K562 (cell line): Measurements from ENCODE around the gene VPS13D. TPM values are rescaled to one million over a fixed set of nuclear protein-coding genes. Genes with fewer than 3 reads are reported as not detected.

Experiments
- AFF4 ChIP-seq: sonication (generic); formaldehyde crosslinking; IDR thresholded peaks from 2 replicates; pipeline ENCODE4 v1.8.0; 2023; ENCODE audit warnings: mild to moderate bottlenecking, missing genetic modification reagents
- ETV5 ChIP-seq: sonication (generic); formaldehyde crosslinking; IDR thresholded peaks from 2 replicates; pipeline ENCODE4 v1.4.0; 2020; ENCODE audit warnings: low read depth, mild to moderate bottlenecking, missing genetic modification reagents
- ETV6 ChIP-seq, 3 experiments: fragments of 150-350 bp in 1 of 3; sonication (generic) in 1 of 3; formaldehyde crosslinking in 1 of 3; IDR thresholded peaks; 2 replicates each; pipeline versions ENCODE4 v1.6.1 to v1.8.0; 2014 to 2022; ENCODE audit warnings: borderline replicate concordance in 2 of 3, low read depth in 2 of 3, antibody characterized with exemption in 1 of 3, low read length in 1 of 3, mild to moderate bottlenecking in 1 of 3, missing genetic modification reagents in 1 of 3
- KDM2B ChIP-seq: fragments of 250-450 bp; sonication (Bioruptor Pico); IDR thresholded peaks from 2 replicates; pipeline ENCODE4 v1.8.0; 2021; ENCODE audit warnings: mild to moderate bottlenecking, moderate library complexity
- NRF1 ChIP-seq, 2 experiments: fragments of 450-650 bp; IDR thresholded peaks in 1 of 2; conservative IDR thresholded peaks in 1 of 2; 2 replicates each; pipeline ENCODE4 v1.6.1; 2014; ENCODE audit warnings: mild to moderate bottlenecking in 2 of 2
- SRSF9 ChIP-seq: fragments of 200-400 bp; formaldehyde crosslinking; IDR thresholded peaks from 2 replicates; pipeline ENCODE4 v1.6.1; 2017; ENCODE audit warnings: low read depth, low read length, borderline replicate concordance
- USF2 ChIP-seq: sonication (generic); formaldehyde crosslinking; IDR thresholded peaks from 2 replicates; pipeline ENCODE4 v1.5.0; 2020; ENCODE audit warnings: missing genetic modification reagents
- ZNF217 ChIP-seq: sonication (generic); formaldehyde crosslinking; IDR thresholded peaks from 2 replicates; pipeline ENCODE4 v1.8.0; 2022; ENCODE audit warnings: mild to moderate bottlenecking, missing genetic modification reagents
- ZNF24 ChIP-seq: fragments of 450-650 bp; IDR thresholded peaks from 2 replicates; pipeline ENCODE4 v1.6.1; 2016
- ZNF347 ChIP-seq: fragments of 450-650 bp; formaldehyde crosslinking; IDR thresholded peaks from 2 replicates; pipeline ENCODE4 v1.4.0; 2020; ENCODE audit warnings: low read depth, mild to moderate bottlenecking, moderate library complexity
- ZNF384 ChIP-seq: IDR thresholded peaks from 2 replicates; pipeline ENCODE4 v1.6.1; 2012; ENCODE audit warnings: low read depth, low read length, improper control_type of control experiment
- polyA plus RNA-seq, 8 experiments: library from polyadenylated mRNA; depleted of rRNA in 4 of 8; stranded (reverse) in 5 of 8; unstranded in 3 of 8; fragments of >200 nt; fragmentation: Nextera tagmentation in 2 of 8; fragmentation: Illumina TruSeq in 1 of 8; extraction: Ambion mirVana in 2 of 8; extraction: Trizol in 1 of 8; gene quantifications; 2 replicates each; pipeline versions ENCODE4 v1.2.1 to v1.2.3, GENCODE V29; 2011 to 2014; ENCODE audit warnings: inconsistent platforms in 1 of 8, missing spikeins in 1 of 8
- total RNA-seq, 7 experiments: library from RNA; depleted of rRNA in 6 of 7; stranded (reverse); fragments of >200 nt in 6 of 7; fragmentation: Illumina TruSeq in 2 of 7; extraction: Trizol in 2 of 7; gene quantifications; 2 replicates each; pipeline versions ENCODE4 v1.2.1 to v1.2.3, GENCODE V29; 2011 to 2021; ENCODE audit warnings: low replicate concordance in 1 of 7
- TF ChIP-seq, protein P1 (sequence below), 3 experiments: IDR thresholded peaks in 2 of 3; conservative IDR thresholded peaks in 1 of 3; 2 replicates each; pipeline ENCODE4 v1.5.1; 2011 to 2012; ENCODE audit warnings: low read length in 3 of 3, mild to moderate bottlenecking in 3 of 3, control low read depth in 2 of 3, improper control_type of control experiment in 1 of 3, inconsistent platforms in 1 of 3, low read depth in 1 of 3, mixed read lengths in 1 of 3, moderate library complexity in 1 of 3; ENCODE audit not compliant: insufficient read depth in 2 of 3
- TF ChIP-seq, protein P2 (sequence below): fragments of 250-450 bp; sonication (Bioruptor Pico); IDR thresholded peaks from 2 replicates; pipeline ENCODE4 v1.4.0; 2020

The VPS13D gene
- total and polyA plus RNA-seq, 9 of the 15 experiments (the other 6 are each of a cell fraction or from before 2014, with no cell fraction given): 6.1 to 51.5 (median 38.5) TPM

DNA sequence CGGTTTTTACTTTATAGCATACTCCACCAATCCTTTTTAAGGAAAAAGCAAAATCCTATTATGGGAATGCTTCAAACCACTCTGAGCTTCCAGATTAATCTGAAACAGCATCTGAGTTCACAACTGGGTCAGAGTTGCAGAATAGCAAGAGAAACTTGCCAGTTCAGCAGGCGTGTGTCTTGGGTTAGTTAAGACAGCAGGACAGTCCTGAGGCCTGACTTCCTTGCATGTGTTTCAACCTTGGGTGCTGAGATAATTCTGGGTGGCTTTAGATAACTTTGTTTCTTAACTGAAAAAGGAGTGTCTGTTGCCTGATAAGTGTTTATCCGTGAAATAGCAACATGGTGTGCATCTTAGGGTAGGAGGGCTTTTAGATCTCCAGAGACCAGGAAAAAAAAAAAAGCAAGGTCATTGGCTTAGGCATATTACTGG is 218.9 kb downstream of the VPS13D start (continued):
- peak; percentile 69; the same call in 1 of the 2 replicates for TF ChIP-seq AFF4 (CRISPR knock-in tag)
- TF ChIP-seq USF2 (CRISPR knock-in tag): no peak
- TF ChIP-seq ZNF384: peak; percentile 93
- TF ChIP-seq ZNF24: peak; percentile 77
- TF ChIP-seq, protein P1, sequence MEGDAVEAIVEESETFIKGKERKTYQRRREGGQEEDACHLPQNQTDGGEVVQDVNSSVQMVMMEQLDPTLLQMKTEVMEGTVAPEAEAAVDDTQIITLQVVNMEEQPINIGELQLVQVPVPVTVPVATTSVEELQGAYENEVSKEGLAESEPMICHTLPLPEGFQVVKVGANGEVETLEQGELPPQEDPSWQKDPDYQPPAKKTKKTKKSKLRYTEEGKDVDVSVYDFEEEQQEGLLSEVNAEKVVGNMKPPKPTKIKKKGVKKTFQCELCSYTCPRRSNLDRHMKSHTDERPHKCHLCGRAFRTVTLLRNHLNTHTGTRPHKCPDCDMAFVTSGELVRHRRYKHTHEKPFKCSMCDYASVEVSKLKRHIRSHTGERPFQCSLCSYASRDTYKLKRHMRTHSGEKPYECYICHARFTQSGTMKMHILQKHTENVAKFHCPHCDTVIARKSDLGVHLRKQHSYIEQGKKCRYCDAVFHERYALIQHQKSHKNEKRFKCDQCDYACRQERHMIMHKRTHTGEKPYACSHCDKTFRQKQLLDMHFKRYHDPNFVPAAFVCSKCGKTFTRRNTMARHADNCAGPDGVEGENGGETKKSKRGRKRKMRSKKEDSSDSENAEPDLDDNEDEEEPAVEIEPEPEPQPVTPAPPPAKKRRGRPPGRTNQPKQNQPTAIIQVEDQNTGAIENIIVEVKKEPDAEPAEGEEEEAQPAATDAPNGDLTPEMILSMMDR (IDR thresholded peaks at IDR 0.05 in 2 of 3, conservative IDR thresholded peaks at IDR 0.05 in 1 of 3; ENCODE audit: insufficient read depth in 2 of 3, low read depth in 1 of 3, low read length in 3 of 3): 0 out of 6 replicates have a peak, but pooled peaks of 1 of the 3 experiments have one; percentile 6
- TF ChIP-seq NRF1 (conservative IDR thresholded peaks at IDR 0.05 in 1 of 2, IDR thresholded peaks at IDR 0.05 in 1 of 2): 0 out of 4 replicates have a peak, but pooled peaks of 1 of the 2 experiments have one; percentile 18
- TF ChIP-seq ZNF347 (CRISPR knock-in tag): 0 out of 2 replicates have a peak, but pooled peaks have one; percentile 25
- TF ChIP-seq KDM2B (CRISPR knock-in tag): no peak
- TF ChIP-seq ETV5 (CRISPR knock-in tag): peak; percentile 87
- TF ChIP-seq ETV6 (IDR thresholded peaks at IDR 0.05; ENCODE audit: borderline replicate concordance in 1 of 2, low read depth in 2 of 2, low read length in 1 of 2): peak in 1 of 2 experiments; percentile 88; a peak in 2 of 4 replicates
- TF ChIP-seq ETV6 (CRISPR knock-in tag; IDR thresholded peaks at IDR 0.05; ENCODE audit: borderline replicate concordance): no peak
- TF ChIP-seq ZNF217 (CRISPR knock-in tag): no peak
- no peak for TF ChIP-seq SRSF9
- TF ChIP-seq, protein P2, sequence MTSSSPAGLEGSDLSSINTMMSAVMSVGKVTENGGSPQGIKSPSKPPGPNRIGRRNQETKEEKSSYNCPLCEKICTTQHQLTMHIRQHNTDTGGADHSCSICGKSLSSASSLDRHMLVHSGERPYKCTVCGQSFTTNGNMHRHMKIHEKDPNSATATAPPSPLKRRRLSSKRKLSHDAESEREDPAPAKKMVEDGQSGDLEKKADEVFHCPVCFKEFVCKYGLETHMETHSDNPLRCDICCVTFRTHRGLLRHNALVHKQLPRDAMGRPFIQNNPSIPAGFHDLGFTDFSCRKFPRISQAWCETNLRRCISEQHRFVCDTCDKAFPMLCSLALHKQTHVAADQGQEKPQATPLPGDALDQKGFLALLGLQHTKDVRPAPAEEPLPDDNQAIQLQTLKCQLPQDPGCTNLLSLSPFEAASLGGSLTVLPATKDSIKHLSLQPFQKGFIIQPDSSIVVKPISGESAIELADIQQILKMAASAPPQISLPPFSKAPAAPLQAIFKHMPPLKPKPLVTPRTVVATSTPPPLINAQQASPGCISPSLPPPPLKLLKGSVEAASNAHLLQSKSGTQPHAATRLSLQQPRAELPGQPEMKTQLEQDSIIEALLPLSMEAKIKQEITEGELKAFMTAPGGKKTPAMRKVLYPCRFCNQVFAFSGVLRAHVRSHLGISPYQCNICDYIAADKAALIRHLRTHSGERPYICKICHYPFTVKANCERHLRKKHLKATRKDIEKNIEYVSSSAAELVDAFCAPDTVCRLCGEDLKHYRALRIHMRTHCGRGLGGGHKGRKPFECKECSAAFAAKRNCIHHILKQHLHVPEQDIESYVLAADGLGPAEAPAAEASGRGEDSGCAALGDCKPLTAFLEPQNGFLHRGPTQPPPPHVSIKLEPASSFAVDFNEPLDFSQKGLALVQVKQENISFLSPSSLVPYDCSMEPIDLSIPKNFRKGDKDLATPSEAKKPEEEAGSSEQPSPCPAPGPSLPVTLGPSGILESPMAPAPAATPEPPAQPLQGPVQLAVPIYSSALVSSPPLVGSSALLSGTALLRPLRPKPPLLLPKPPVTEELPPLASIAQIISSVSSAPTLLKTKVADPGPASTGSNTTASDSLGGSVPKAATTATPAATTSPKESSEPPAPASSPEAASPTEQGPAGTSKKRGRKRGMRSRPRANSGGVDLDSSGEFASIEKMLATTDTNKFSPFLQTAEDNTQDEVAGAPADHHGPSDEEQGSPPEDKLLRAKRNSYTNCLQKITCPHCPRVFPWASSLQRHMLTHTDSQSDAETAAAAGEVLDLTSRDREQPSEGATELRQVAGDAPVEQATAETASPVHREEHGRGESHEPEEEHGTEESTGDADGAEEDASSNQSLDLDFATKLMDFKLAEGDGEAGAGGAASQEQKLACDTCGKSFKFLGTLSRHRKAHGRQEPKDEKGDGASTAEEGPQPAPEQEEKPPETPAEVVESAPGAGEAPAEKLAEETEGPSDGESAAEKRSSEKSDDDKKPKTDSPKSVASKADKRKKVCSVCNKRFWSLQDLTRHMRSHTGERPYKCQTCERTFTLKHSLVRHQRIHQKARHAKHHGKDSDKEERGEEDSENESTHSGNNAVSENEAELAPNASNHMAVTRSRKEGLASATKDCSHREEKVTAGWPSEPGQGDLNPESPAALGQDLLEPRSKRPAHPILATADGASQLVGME (CRISPR knock-in tag): no peak
